ENCODE measurements around the gene TBC1D22B.

TBC1D22B gene

GRCh38 chr6:37273690-37274089 lies 16.1 kb downstream of the TBC1D22B start:
- Histone ChIP-seq H3K4me1 (ENCODE audit: insufficient read depth, poor library complexity, severe bottlenecking) (no peaks in the 10 kb centered on the region), H3K4me3 (ENCODE audit: severe bottlenecking) (no peak overlapping the region), H3K27ac (ENCODE audit: poor library complexity, severe bottlenecking) (no peak overlapping the region), H3K9me3 (ENCODE audit: severe bottlenecking) (no peaks in the 10 kb centered on the region), H3K36me3 (ENCODE audit: low read depth) (peaks cover 19% of the 10 kb centered on the region), H3K27me3 (ENCODE audit: insufficient read depth, poor library complexity, severe bottlenecking) (no peaks in the 10 kb centered on the region)
- DNase-seq (ENCODE audit: low spot score), result no peak
- TF ChIP-seq, protein P1, sequence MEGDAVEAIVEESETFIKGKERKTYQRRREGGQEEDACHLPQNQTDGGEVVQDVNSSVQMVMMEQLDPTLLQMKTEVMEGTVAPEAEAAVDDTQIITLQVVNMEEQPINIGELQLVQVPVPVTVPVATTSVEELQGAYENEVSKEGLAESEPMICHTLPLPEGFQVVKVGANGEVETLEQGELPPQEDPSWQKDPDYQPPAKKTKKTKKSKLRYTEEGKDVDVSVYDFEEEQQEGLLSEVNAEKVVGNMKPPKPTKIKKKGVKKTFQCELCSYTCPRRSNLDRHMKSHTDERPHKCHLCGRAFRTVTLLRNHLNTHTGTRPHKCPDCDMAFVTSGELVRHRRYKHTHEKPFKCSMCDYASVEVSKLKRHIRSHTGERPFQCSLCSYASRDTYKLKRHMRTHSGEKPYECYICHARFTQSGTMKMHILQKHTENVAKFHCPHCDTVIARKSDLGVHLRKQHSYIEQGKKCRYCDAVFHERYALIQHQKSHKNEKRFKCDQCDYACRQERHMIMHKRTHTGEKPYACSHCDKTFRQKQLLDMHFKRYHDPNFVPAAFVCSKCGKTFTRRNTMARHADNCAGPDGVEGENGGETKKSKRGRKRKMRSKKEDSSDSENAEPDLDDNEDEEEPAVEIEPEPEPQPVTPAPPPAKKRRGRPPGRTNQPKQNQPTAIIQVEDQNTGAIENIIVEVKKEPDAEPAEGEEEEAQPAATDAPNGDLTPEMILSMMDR (IDR thresholded peaks at IDR 0.05; ENCODE audit: poor library complexity, severe bottlenecking), result no peak
- ATAC-seq (ENCODE audit: low read depth), result no peak

- Histone ChIP-seq H3K4me1 (ENCODE audit: insufficient read depth, poor library complexity, severe bottlenecking) (no peaks in the 10 kb centered on the region), H3K4me3 (ENCODE audit: severe bottlenecking) (no peak overlapping the region), H3K9me3 (ENCODE audit: severe bottlenecking) (no peaks in the 10 kb centered on the region), H3K27ac (ENCODE audit: poor library complexity, severe bottlenecking) (no peak overlapping the region), H3K36me3 (ENCODE audit: low read depth) (peaks cover 16% of the 10 kb centered on the region), H3K27me3 (ENCODE audit: insufficient read depth, poor library complexity, severe bottlenecking) (no peaks in the 10 kb centered on the region)
- TF ChIP-seq, protein P1 (IDR thresholded peaks at IDR 0.05; ENCODE audit: poor library complexity, severe bottlenecking), result no peak
- ATAC-seq (ENCODE audit: low read depth) (no peak), DNase-seq (ENCODE audit: low spot score) (no peak)
Measured at GRCh38 chr6:37275350-37275749, 17.8 kb downstream of the TBC1D22B start.

DNA sequence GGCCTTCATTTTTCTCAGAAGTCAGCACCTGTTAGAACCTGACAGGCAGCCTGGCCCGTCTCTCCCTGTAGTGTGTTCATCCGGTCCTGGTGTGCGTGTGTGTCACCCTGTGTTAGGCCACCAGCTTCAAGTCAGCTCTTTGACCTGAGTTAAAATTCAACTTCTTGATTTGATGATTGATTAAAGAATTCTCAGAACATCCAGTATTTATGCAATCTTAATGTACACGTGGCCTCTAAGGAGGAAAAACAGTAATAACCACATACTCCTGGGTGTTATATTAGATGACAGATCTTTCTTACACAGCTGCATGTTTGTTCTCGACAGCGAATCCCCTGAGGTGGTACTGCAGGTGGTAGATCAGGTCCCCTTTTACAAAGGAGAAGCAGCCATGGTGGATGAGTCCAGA lies 19.4 kb downstream of the TBC1D22B start:
- H3K27me3 ChIP-seq (ENCODE audit: insufficient read depth, poor library complexity, severe bottlenecking), result no peaks in the 10 kb centered on the region
- no peak overlapping the region for H3K27ac ChIP-seq (ENCODE audit: poor library complexity, severe bottlenecking)
- TF ChIP-seq, protein P1 (IDR thresholded peaks at IDR 0.05; ENCODE audit: poor library complexity, severe bottlenecking), result no peak
- H3K36me3 ChIP-seq (ENCODE audit: low read depth), result peaks cover 17% of the 10 kb centered on the region
- ATAC-seq (ENCODE audit: low read depth) (no peak), DNase-seq (ENCODE audit: low spot score) (no peak)
- H3K4me3 ChIP-seq (ENCODE audit: severe bottlenecking), result no peak overlapping the region
- no peaks in the 10 kb centered on the region for H3K9me3 ChIP-seq (ENCODE audit: severe bottlenecking)
- H3K4me1 ChIP-seq (ENCODE audit: insufficient read depth, poor library complexity, severe bottlenecking), result no peaks in the 10 kb centered on the region

- ATAC-seq (ENCODE audit: low read depth) (no peak), DNase-seq (ENCODE audit: low spot score) (no peak)
- TF ChIP-seq, protein P1 (IDR thresholded peaks at IDR 0.05; ENCODE audit: poor library complexity, severe bottlenecking), result no peak
- Histone ChIP-seq H3K36me3 (ENCODE audit: low read depth) (peaks cover 38% of the 10 kb centered on the region), H3K27me3 (ENCODE audit: insufficient read depth, poor library complexity, severe bottlenecking) (no peaks in the 10 kb centered on the region), H3K4me1 (ENCODE audit: insufficient read depth, poor library complexity, severe bottlenecking) (no peaks in the 10 kb centered on the region), H3K4me3 (ENCODE audit: severe bottlenecking) (no peak overlapping the region), H3K9me3 (ENCODE audit: severe bottlenecking) (no peaks in the 10 kb centered on the region), H3K27ac (ENCODE audit: poor library complexity, severe bottlenecking) (no peak overlapping the region)
Measured at GRCh38 chr6:37279366-37280134, 22.0 kb downstream of the TBC1D22B start.
